HepG2 (cell line): ENCODE measurements around the gene STYK1. TPM values are rescaled to one million over a fixed set of nuclear protein-coding genes. Genes with fewer than 3 reads are reported as not detected.

Source experiments
- ATAC-seq: fragments of 200-7000 bp; cut with Tn5 transposase; 3 replicates; pipeline ENCODE4 v1.9.1; 2020; ENCODE audit warnings: mild to moderate bottlenecking, moderate library complexity
- Bru-seq: library from RNA; stranded (reverse); fragments of 400-500 nt; gene quantifications from one replicate; lab custom pipeline; 2021; lab: Mats Ljungman, UMichigan
- BruChase-seq, 2 experiments: library from RNA; stranded (reverse); fragments of 400-500 nt; gene quantifications; one replicate each; lab custom pipeline; 2021; lab: Mats Ljungman, UMichigan
- BruUV-seq: library from RNA; stranded (reverse); fragments of 400-500 nt; replicated peaks from 2 replicates; lab custom pipeline; 2021; lab: Mats Ljungman, UMichigan
- CTCF ChIA-PET: fragments of 300-600 bp; formaldehyde crosslinking; extraction: SDS; loops from one replicate; lab custom pipeline; 2021; ENCODE audit warnings: low total read pairs, inconsistent platforms, low intra/inter-chr PET ratio; lab: Yijun Ruan, JAX
- POLR2A ChIA-PET: fragments of 350-600 bp; sonication (Branson Sonifier 250); formaldehyde crosslinking; loops from one replicate; lab custom pipeline; 2020; ENCODE audit warnings: antibody characterized with exemption, inconsistent platforms; lab: Yijun Ruan, JAX
- DNase-seq: peaks from one replicate; pipeline ENCODE4 v3.0.0-alpha.2; 2015; ENCODE audit warnings: low spot score
- FAIRE-seq: peaks from 3 replicates; lab custom pipeline; 2011; peaks lifted over from hg19 to GRCh38; lab: Jason Lieb, UNC
- H2AFZ ChIP-seq: one replicate; pipeline ENCODE4 v1.6.1; 2011; ENCODE audit warnings: low read length, inconsistent platforms
- H3K27ac ChIP-seq: fragments of 300-600 bp; 3 replicates; pipeline ENCODE4 v1.8.0; 2011; ENCODE audit warnings: mixed run types, mild to moderate bottlenecking, mixed read lengths, low read length, inconsistent platforms; ENCODE audit not compliant: insufficient read depth; ENCODE audit errors: extremely low read length
- H3K27me3 ChIP-seq, 2 experiments: fragments of 200-600 bp in 1 of 2; 2 replicates in 1 of 2; 3 replicates in 1 of 2; pipeline versions ENCODE4 v1.6.0 to v1.8.0; 2011; ENCODE audit warnings: low read length in 2 of 2, mild to moderate bottlenecking in 2 of 2, moderate library complexity in 2 of 2, inconsistent platforms in 1 of 2; ENCODE audit not compliant: insufficient read depth in 2 of 2, control insufficient read depth in 1 of 2
- H3K36me3 ChIP-seq, 2 experiments: fragments of 200-600 bp in 1 of 2; replicated peaks in 1 of 2; 2 replicates in 1 of 2; 3 replicates in 1 of 2; pipeline versions ENCODE4 v1.5.1 to v1.8.0; 2011; ENCODE audit warnings: low read length in 2 of 2, inconsistent platforms in 1 of 2; ENCODE audit not compliant: insufficient read depth in 2 of 2, control insufficient read depth in 1 of 2
- H3K4me1 ChIP-seq: 2 replicates; pipeline ENCODE4 v1.5.1; 2012; ENCODE audit warnings: low read length, inconsistent platforms; ENCODE audit not compliant: insufficient read depth
- H3K4me2 ChIP-seq: 2 replicates; pipeline ENCODE4 v1.6.0; 2011; ENCODE audit warnings: low read depth, low read length, inconsistent platforms
- H3K4me3 ChIP-seq, 3 experiments: fragments of 200-600 bp in 1 of 3; sonication (generic), shearing (Covaris generic) in 1 of 3; replicated peaks in 1 of 3; 2 replicates each; pipeline ENCODE4 v1.5.1; 2011 to 2016; ENCODE audit warnings: low read length in 3 of 3, inconsistent platforms in 2 of 3, low read depth in 2 of 3, mild to moderate bottlenecking in 2 of 3, control low read depth in 1 of 3, mixed read lengths in 1 of 3; ENCODE audit not compliant: insufficient read depth in 1 of 3
- H3K79me2 ChIP-seq: one replicate; pipeline ENCODE4 v1.6.1; 2011; ENCODE audit warnings: low read length, inconsistent platforms; ENCODE audit not compliant: insufficient read depth
- H3K9ac ChIP-seq: 2 replicates; pipeline ENCODE4 v1.6.0; 2011; ENCODE audit warnings: mild to moderate bottlenecking, low read depth, low read length, inconsistent platforms; ENCODE audit not compliant: insufficient read depth
- H3K9me3 ChIP-seq: 2 replicates; pipeline ENCODE4 v1.5.1; 2012; ENCODE audit warnings: mild to moderate bottlenecking, low read length
- H4K20me1 ChIP-seq: 2 replicates; pipeline ENCODE4 v1.6.0; 2011; ENCODE audit warnings: inconsistent platforms, mild to moderate bottlenecking, low read length, moderate library complexity; ENCODE audit not compliant: insufficient read depth
- ARID4A ChIP-seq: sonication (generic); formaldehyde crosslinking; IDR thresholded peaks from 2 replicates; pipeline ENCODE4 v1.5.0; 2020; ENCODE audit warnings: mild to moderate bottlenecking, missing genetic modification reagents, borderline replicate concordance
- CCDC6 ChIP-seq: sonication (generic); formaldehyde crosslinking; IDR thresholded peaks from 2 replicates; pipeline ENCODE4 v1.8.1; 2022; ENCODE audit warnings: mild to moderate bottlenecking, missing genetic modification reagents, moderate library complexity
- DDIT3 ChIP-seq: sonication (generic); formaldehyde crosslinking; IDR thresholded peaks from 2 replicates; pipeline ENCODE4 v1.4.0; 2020; ENCODE audit warnings: mild to moderate bottlenecking, missing genetic modification reagents
- GATAD1 ChIP-seq: IDR thresholded peaks from 2 replicates; pipeline ENCODE4 v1.6.1; 2016; ENCODE audit warnings: missing genetic modification reagents, missing compliant biosample characterization
- KDM4B ChIP-seq: sonication (generic); formaldehyde crosslinking; IDR thresholded peaks from 2 replicates; pipeline ENCODE4 v1.4.0; 2020; ENCODE audit warnings: missing genetic modification reagents
- RARA ChIP-seq: IDR thresholded peaks from 2 replicates; pipeline ENCODE4 v1.6.1; 2016; ENCODE audit warnings: missing genetic modification reagents, missing compliant biosample characterization
- REXO4 ChIP-seq: sonication (generic); formaldehyde crosslinking; IDR thresholded peaks from 2 replicates; pipeline ENCODE4 v1.8.0; 2022; ENCODE audit warnings: missing genetic modification reagents, mild to moderate bottlenecking, borderline replicate concordance
- ZBTB39 ChIP-seq: sonication (generic); formaldehyde crosslinking; IDR thresholded peaks from 2 replicates; pipeline ENCODE4 v1.5.0; 2020; ENCODE audit warnings: missing genetic modification reagents
- ZFP36L1 ChIP-seq: sonication (generic); formaldehyde crosslinking; IDR thresholded peaks from 2 replicates; pipeline ENCODE4 v1.8.0; 2022; ENCODE audit warnings: mild to moderate bottlenecking, missing genetic modification reagents, moderate library complexity
- ZNF274 ChIP-seq: sonication (generic); formaldehyde crosslinking; IDR thresholded peaks from 2 replicates; pipeline ENCODE4 v1.5.1; 2020; ENCODE audit warnings: mild to moderate bottlenecking, missing genetic modification reagents
- ZNF33A ChIP-seq: sonication (generic); formaldehyde crosslinking; IDR thresholded peaks from 2 replicates; pipeline ENCODE4 v1.5.1; 2020; ENCODE audit warnings: missing genetic modification reagents, mild to moderate bottlenecking, moderate library complexity, borderline replicate concordance
- WGBS: methylation state at CpG from one replicate; pipeline ENCODE4 v1.1.6; 2017; ENCODE audit warnings: low lambda C conversion rate; 5-methylcytosine and 5-hydroxymethylcytosine counted together
- in situ Hi-C: cut with HindIII; loops from 2 replicates; pipeline ENCODE4 v1.10.0; 2017; ENCODE audit warnings: low pct_unique_long_range_greater_than_20kb; ENCODE audit not compliant: extremely low pct_ligation_motif_present
- intact Hi-C: fragments of 100-400 bp; cut with micrococcal nuclease; formaldehyde crosslinking; loops from one replicate; pipeline ENCODE4 v1.10.0; 2022; ENCODE audit not compliant: unreplicated experiment
- long read RNA-seq, 2 experiments: library from RNA in 1 of 2; library from polyadenylated mRNA in 1 of 2; stranded (forward) in 1 of 2; unstranded in 1 of 2; transcript quantifications; one replicate each; pipeline ENCODE4 v2.0.0, GENCODE V29; 2019 to 2022
- polyA minus RNA-seq, 3 experiments: library from RNA; depleted of rRNA, polyadenylated mRNA; stranded (reverse); fragments of >200 nt; gene quantifications; 2 replicates each; pipeline ENCODE4 v1.2.3, GENCODE V29; 2011; ENCODE audit warnings: low replicate concordance in 1 of 3
- polyA plus RNA-seq, 8 experiments: library from polyadenylated mRNA; depleted of rRNA in 3 of 8; stranded (reverse) in 7 of 8; unstranded in 1 of 8; fragments of >200 nt; fragmentation: Illumina TruSeq in 4 of 8; extraction: Trizol in 4 of 8; gene quantifications; 2 replicates each; pipeline versions ENCODE4 v1.2.1 to v1.2.3, GENCODE V29; 2011 to 2016; ENCODE audit warnings: low read depth in 4 of 8, missing spikeins in 1 of 8, mixed read lengths in 1 of 8; ENCODE audit not compliant: insufficient read depth in 1 of 8
- total RNA-seq, 5 experiments: library from RNA; depleted of rRNA; stranded (reverse); fragments of >200 nt; fragmentation: Illumina TruSeq; extraction: Trizol; gene quantifications; 2 replicates each; pipeline ENCODE4 v1.2.3, GENCODE V29; 2016; ENCODE audit warnings: low read depth in 1 of 5

Gene STYK1
- total RNA-seq (2016; rRNA removed; fragmentation: Illumina TruSeq; extraction: Trizol), result not detected in 2 replicates
- not detected in 2 replicates for total RNA-seq (2016; cell fraction: cytosol; rRNA removed; fragmentation: Illumina TruSeq; extraction: Trizol; ENCODE audit: low read depth)
- not detected in 2 replicates for total RNA-seq (2016; cell fraction: insoluble cytoplasmic fraction; rRNA removed; fragmentation: Illumina TruSeq; extraction: Trizol)
- total RNA-seq (2016; cell fraction: membrane; rRNA removed; fragmentation: Illumina TruSeq; extraction: Trizol), result not detected in 2 replicates
- total RNA-seq (2016; cell fraction: nucleus; rRNA removed; fragmentation: Illumina TruSeq; extraction: Trizol), result not detected in 2 replicates
- not detected in 2 replicates for polyA plus RNA-seq (2011; rRNA removed)
- polyA plus RNA-seq (2011; cell fraction: cytosol; rRNA removed), result not detected in 2 replicates
- polyA plus RNA-seq (2011; cell fraction: nucleus; rRNA removed), result not detected in 2 replicates
- polyA plus RNA-seq (2012), result not detected in 2 replicates
- not detected in 2 replicates for polyA plus RNA-seq (2016; cell fraction: cytosol; fragmentation: Illumina TruSeq; extraction: Trizol; ENCODE audit: low read depth)
- not detected in 2 replicates for polyA plus RNA-seq (2016; cell fraction: insoluble cytoplasmic fraction; fragmentation: Illumina TruSeq; extraction: Trizol; ENCODE audit: low read depth)
- not detected in 2 replicates for polyA plus RNA-seq (2016; cell fraction: membrane; fragmentation: Illumina TruSeq; extraction: Trizol; ENCODE audit: low read depth)
- not detected in 2 replicates for polyA plus RNA-seq (2016; cell fraction: nucleus; fragmentation: Illumina TruSeq; extraction: Trizol; ENCODE audit: insufficient read depth, low read depth)
- 9.3 TPM in 1 of 2 replicates, not detected in the other for polyA minus RNA-seq (2011; rRNA and poly(A)+ RNA removed; ENCODE audit: low replicate concordance)
- not detected in 2 replicates for polyA minus RNA-seq (2011; cell fraction: cytosol; rRNA and poly(A)+ RNA removed)
- polyA minus RNA-seq (2011; cell fraction: nucleus; rRNA and poly(A)+ RNA removed), result not detected in 2 replicates
- percentile 9 among the genes with signal in this experiment for Bru-seq, nascent RNA
- percentile 23 among the genes with signal in this experiment for BruChase-seq, experiment 1, labeled RNA remaining after a 6-hour chase
- BruChase-seq, experiment 2, labeled RNA remaining after a 2-hour chase, result percentile 27 among the genes with signal in this experiment
- long read RNA-seq, experiment 1, result 0 reads
- long read RNA-seq, experiment 2, result 0 reads

- no peaks in the 10 kb centered on the region for H3K79me2 ChIP-seq
- peak within 1 kb of the TSS; percentile 20 to 65 (median 27); a peak in 5 of 6 replicates for H3K4me3 ChIP-seq
- ATAC-seq (peak; percentile 83), FAIRE-seq (no peak), DNase-seq (peak; percentile 20)
- ChIA-PET POLR2A (no interaction called here), CTCF (interaction anchor here (1.2 to 1.4 kb wide), 4 partner anchors 112 to 438 kb away, joined by 3 to 7 read pairs (median 4); no protein-coding TSS in a partner anchor)
- no peaks in the 10 kb centered on the region for H3K36me3 ChIP-seq
- H2AFZ ChIP-seq, result no peak within 1 kb of the TSS
- peak within 1 kb of the TSS; percentile 79 for H3K4me2 ChIP-seq
- H3K27me3 ChIP-seq, result peaks cover 0 to 12% of the 10 kb centered on the region in 2 experiments; a peak in 2 of 5 replicates
- no peaks in the 10 kb centered on the region for H4K20me1 ChIP-seq
- H3K4me1 ChIP-seq, result peaks cover 7% of the 10 kb centered on the region
- no peaks in the 10 kb centered on the region for H3K9me3 ChIP-seq
- H3K27ac ChIP-seq, result no peak within 1 kb of the TSS
- in situ Hi-C loops (loop anchor here (5.0 kb wide), 1 partner anchor 437 kb away; no protein-coding TSS in a partner anchor), intact Hi-C loops (loop anchor here (1.0 to 2.0 kb wide), 2 partner anchors 343 to 439 kb away; no protein-coding TSS in a partner anchor)
- 3% methylated on average over 28 of the region's 35 CpGs for WGBS
- H3K9ac ChIP-seq, result no peak within 1 kb of the TSS
- BruUV-seq, result no TSS peak
- no peak for TF ChIP-seq CCDC6 (CRISPR knock-in tag)
- TF ChIP-seq ZBTB39, result no peak
- TF ChIP-seq ARID4A, result no peak
- TF ChIP-seq DDIT3 (CRISPR knock-in tag), result no peak
- no peak for TF ChIP-seq GATAD1 (CRISPR knock-in tag)
- 0 out of 2 replicates have a peak, but pooled peaks have one; percentile 46 for TF ChIP-seq KDM4B
- no peak for TF ChIP-seq ZNF33A (CRISPR knock-in tag)
- TF ChIP-seq ZFP36L1 (CRISPR knock-in tag), result no peak
- TF ChIP-seq REXO4 (CRISPR knock-in tag), result no peak
- no peak for TF ChIP-seq RARA (CRISPR knock-in tag)
- no peak for TF ChIP-seq ZNF274 (CRISPR knock-in tag)
Observed at GRCh38 chr12:10673659-10674384, at the start of gene STYK1. Gene STYK1 (minus strand): TSS chr12:10674052. CDS start chr12:10634618, 39,434 bp downstream.
